ENCODE results near the gene TRPC3. TPM values are rescaled to one million over a fixed set of nuclear protein-coding genes. Genes with fewer than 3 reads are reported as not detected.

Gene TRPC3
- total and polyA plus RNA-seq, 12 donors = 0.07 to 2.1 (median 0.13) TPM; not detected in 1

GRCh38 chr4:121939690-121940089 lies 12.2 kb downstream of the TRPC3 start:
- 31 to 43% (median 39%) methylated on average over 3 of the region's 3 CpGs for WGBS, 4 donors
- no peaks in the 10 kb centered on the region for H3K27me3 ChIP-seq
- intact Hi-C loops (cut with DNase I) = no loop called here

DNA sequence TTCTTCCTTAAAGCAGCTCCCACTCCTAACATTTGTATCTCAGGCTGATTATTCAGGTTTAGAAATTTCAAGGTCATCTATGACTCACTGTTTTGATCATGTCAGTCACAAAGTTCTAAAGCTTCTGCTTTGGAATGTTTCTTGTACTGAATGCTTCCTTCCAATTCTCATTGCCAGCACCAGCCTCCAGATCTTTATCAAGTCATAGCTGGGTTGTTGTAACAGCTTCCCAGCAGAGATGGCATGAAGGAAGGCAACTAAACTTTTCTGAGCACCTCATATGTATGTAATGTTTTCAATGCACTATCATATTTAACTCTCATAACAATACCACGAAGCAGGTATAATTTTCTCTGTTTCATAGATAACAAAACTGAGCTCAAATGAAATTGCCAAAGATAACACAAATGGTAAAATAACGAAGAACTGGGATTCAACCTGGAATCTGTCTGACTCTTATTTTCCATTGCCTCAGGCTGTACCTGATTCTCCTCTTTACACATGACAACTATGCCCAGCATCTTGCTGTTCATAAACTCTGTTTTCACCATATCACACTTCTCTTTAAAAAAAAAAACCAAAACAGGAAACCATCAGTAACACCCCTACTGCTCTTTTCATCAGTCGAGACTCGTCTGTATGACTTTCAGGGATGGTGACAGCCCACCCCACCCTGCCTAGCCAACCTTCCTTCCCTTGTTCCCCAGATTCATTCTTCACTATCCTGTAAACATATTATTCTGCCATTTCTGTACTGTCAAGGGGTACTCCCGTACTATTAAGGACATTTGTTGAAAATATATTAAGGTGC lies 13.4 kb downstream of the TRPC3 start:
- WGBS, 4 donors = 57 to 67% (median 62%) methylated on average over 5 of the region's 5 CpGs
- Histone ChIP-seq H3K27me3 (no peaks in the 10 kb centered on the region), H3K9me3 (replicated peaks in 1 of 3) (no peaks in the 10 kb centered on the region), H3K4me1 (replicated peaks in 1 of 2) (no peaks in the 10 kb centered on the region), H3K36me3 (replicated peaks in 1 of 2) (no peaks in the 10 kb centered on the region), H3K27ac (no peak overlapping the region), H3K4me3 (no peak overlapping the region)
- intact Hi-C loops (cut with DNase I) = no loop called here
- no peak for TF ChIP-seq POLR2A (IDR thresholded peaks at IDR 0.05)
- DNase-seq = no peak

More at GRCh38 chr4:121939690-121940089, 12.2 kb downstream of the TRPC3 start:
- H3K4me3 ChIP-seq = no peak overlapping the region
- no peaks in the 10 kb centered on the region for H3K36me3 ChIP-seq (replicated peaks in 1 of 2)
- TF ChIP-seq POLR2A (IDR thresholded peaks at IDR 0.05) (no peak), CTCF (IDR thresholded peaks at IDR 0.05) (no peak)
- H3K27ac ChIP-seq = no peak overlapping the region
- H3K4me1 ChIP-seq (replicated peaks in 1 of 2) = no peaks in the 10 kb centered on the region
- DNase-seq = no peak
- no peaks in the 10 kb centered on the region for H3K9me3 ChIP-seq (replicated peaks in 1 of 3)

- no peaks in the 10 kb centered on the region for H3K27me3 ChIP-seq
- H3K4me3 ChIP-seq = no peak overlapping the region
- intact Hi-C loops (cut with DNase I) = no loop called here
- no peaks in the 10 kb centered on the region for H3K9me3 ChIP-seq (replicated peaks in 1 of 3)
- TF ChIP-seq CTCF (IDR thresholded peaks at IDR 0.05) (no peak), POLR2A (IDR thresholded peaks at IDR 0.05) (no peak)
- H3K36me3 ChIP-seq (replicated peaks in 1 of 2) = no peaks in the 10 kb centered on the region
- H3K4me1 ChIP-seq (replicated peaks in 1 of 2) = no peaks in the 10 kb centered on the region
- 61 to 78% (median 75%) methylated on average over 4 of the region's 4 CpGs for WGBS, 4 donors
- no peak overlapping the region for H3K27ac ChIP-seq
- no peak for DNase-seq
These were observed 15.8 kb downstream of the TRPC3 start for GRCh38 chr4:121936101-121936500.

- WGBS, 4 donors = 63 to 79% (median 65%) methylated on average over 1 of the region's 1 CpG
- TF ChIP-seq CTCF (IDR thresholded peaks at IDR 0.05) = no peak
- no peak for TF ChIP-seq POLR2A (IDR thresholded peaks at IDR 0.05)
- Histone ChIP-seq H3K27ac (no peak overlapping the region), H3K9me3 (replicated peaks in 1 of 3) (no peaks in the 10 kb centered on the region), H3K4me3 (no peak overlapping the region), H3K36me3 (replicated peaks in 1 of 2) (no peaks in the 10 kb centered on the region), H3K27me3 (no peaks in the 10 kb centered on the region), H3K4me1 (replicated peaks in 1 of 2) (no peaks in the 10 kb centered on the region)
- intact Hi-C loops (cut with DNase I) = no loop called here
- no peak for DNase-seq
These were observed 17.2 kb downstream of the TRPC3 start for GRCh38 chr4:121934635-121935034.
